ENCODE results near the gene AGT. TPM values are rescaled to one million over a fixed set of nuclear protein-coding genes. Genes with fewer than 3 reads are reported as not detected.

The AGT gene
- total RNA-seq, 2 donors from 2014 or later: not detected

Other genes with a start within 250 kb of the AGT start
- 10 to 100 TPM; 21.8 to 36.1 TPM for gene COG2, start 71.6 kb downstream of the AGT start, total RNA-seq
- not detected for gene CAPN9, start 33.3 kb upstream of the AGT start, total RNA-seq
- 1 to 10 TPM; 2.0 to 3.7 TPM for gene C1orf198, start 154.4 kb upstream of the AGT start, total RNA-seq